ENCODE data around the gene KARS1. TPM values are rescaled to one million over a fixed set of nuclear protein-coding genes. Genes with fewer than 3 reads are reported as not detected.

Gene KARS1
- total RNA-seq, 1 donor from 2014 or later = 97.4 TPM

- H3K27ac Mint-ChIP-seq (ENCODE audit: unreplicated experiment) = no peak within 1 kb of the TSS
- H3K27me3 Mint-ChIP-seq (ENCODE audit: unreplicated experiment) = no peaks in the 10 kb centered on the region
- TF ChIP-seq CTCF (IDR thresholded peaks at IDR 0.05; ENCODE audit: partially characterized antibody, unreplicated experiment) = no peak
- no peaks in the 10 kb centered on the region for H3K4me1 Mint-ChIP-seq (ENCODE audit: low read depth, unreplicated experiment)
- no peak within 1 kb of the TSS for H3K4me3 Mint-ChIP-seq (ENCODE audit: unreplicated experiment)
- no peak for DNase-seq
- H3K9me3 Mint-ChIP-seq (ENCODE audit: unreplicated experiment) = peaks cover under 1% of the 10 kb centered on the region
- H3K36me3 Mint-ChIP-seq (ENCODE audit: unreplicated experiment) = no peaks in the 10 kb centered on the region
Observed at GRCh38 chr16:75676909-75677308, 29.4 kb upstream of the KARS1 start, which contains the start of gene CPHXL2. Gene CPHXL2 (minus strand): TSS chr16:75677009. CDS start chr16:75676999, 10 bp downstream.

- H3K27ac Mint-ChIP-seq (ENCODE audit: unreplicated experiment) = no peak overlapping the region
- H3K36me3 Mint-ChIP-seq (ENCODE audit: unreplicated experiment) = no peaks in the 10 kb centered on the region
- H3K4me3 Mint-ChIP-seq (ENCODE audit: unreplicated experiment) = no peak overlapping the region
- TF ChIP-seq CTCF (IDR thresholded peaks at IDR 0.05; ENCODE audit: partially characterized antibody, unreplicated experiment) = no peak
- no peaks in the 10 kb centered on the region for H3K4me1 Mint-ChIP-seq (ENCODE audit: low read depth, unreplicated experiment)
- H3K9me3 Mint-ChIP-seq (ENCODE audit: unreplicated experiment) = peaks cover 3% of the 10 kb centered on the region
- H3K27me3 Mint-ChIP-seq (ENCODE audit: unreplicated experiment) = no peaks in the 10 kb centered on the region
- no peak for DNase-seq
Observed at GRCh38 chr16:75667503-75667902, 20.0 kb upstream of the KARS1 start.

GRCh38 chr16:75660726-75661302 is 13.3 kb upstream of the KARS1 start:
- H3K36me3 Mint-ChIP-seq (ENCODE audit: unreplicated experiment) = peaks cover 6% of the 10 kb centered on the region
- no peak for DNase-seq
- H3K4me1 Mint-ChIP-seq (ENCODE audit: low read depth, unreplicated experiment) = no peaks in the 10 kb centered on the region
- H3K27ac Mint-ChIP-seq (ENCODE audit: unreplicated experiment) = no peak overlapping the region
- H3K4me3 Mint-ChIP-seq (ENCODE audit: unreplicated experiment) = no peak overlapping the region
- no peaks in the 10 kb centered on the region for H3K27me3 Mint-ChIP-seq (ENCODE audit: unreplicated experiment)
- no peak for TF ChIP-seq CTCF (IDR thresholded peaks at IDR 0.05; ENCODE audit: partially characterized antibody, unreplicated experiment)
- H3K9me3 Mint-ChIP-seq (ENCODE audit: unreplicated experiment) = peaks cover 2% of the 10 kb centered on the region

- H3K27ac Mint-ChIP-seq (ENCODE audit: unreplicated experiment) = no peak overlapping the region
- peaks cover 2% of the 10 kb centered on the region for H3K9me3 Mint-ChIP-seq (ENCODE audit: unreplicated experiment)
- no peaks in the 10 kb centered on the region for H3K4me1 Mint-ChIP-seq (ENCODE audit: low read depth, unreplicated experiment)
- peaks cover 8% of the 10 kb centered on the region for H3K36me3 Mint-ChIP-seq (ENCODE audit: unreplicated experiment)
- no peaks in the 10 kb centered on the region for H3K27me3 Mint-ChIP-seq (ENCODE audit: unreplicated experiment)
- TF ChIP-seq CTCF (IDR thresholded peaks at IDR 0.05; ENCODE audit: partially characterized antibody, unreplicated experiment) = no peak
- DNase-seq = no peak
- H3K4me3 Mint-ChIP-seq (ENCODE audit: unreplicated experiment) = no peak overlapping the region
Observed at GRCh38 chr16:75660321-75660720, 12.9 kb upstream of the KARS1 start.

GRCh38 chr16:75658175-75658574 is 10.7 kb upstream of the KARS1 start:
- H3K27me3 Mint-ChIP-seq (ENCODE audit: unreplicated experiment) = no peaks in the 10 kb centered on the region
- TF ChIP-seq CTCF (IDR thresholded peaks at IDR 0.05; ENCODE audit: partially characterized antibody, unreplicated experiment) = no peak
- no peak for DNase-seq
- H3K4me1 Mint-ChIP-seq (ENCODE audit: low read depth, unreplicated experiment) = peaks cover 5% of the 10 kb centered on the region
- H3K27ac Mint-ChIP-seq (ENCODE audit: unreplicated experiment) = no peak overlapping the region
- peaks cover 2% of the 10 kb centered on the region for H3K9me3 Mint-ChIP-seq (ENCODE audit: unreplicated experiment)
- H3K4me3 Mint-ChIP-seq (ENCODE audit: unreplicated experiment) = no peak overlapping the region
- peaks cover 8% of the 10 kb centered on the region for H3K36me3 Mint-ChIP-seq (ENCODE audit: unreplicated experiment)

All from glutamatergic neuron (in vitro differentiated cells).